AG04450 (cell line): ENCODE measurements around the gene ZBTB40. TPM values are rescaled to one million over a fixed set of nuclear protein-coding genes. Genes with fewer than 3 reads are reported as not detected.

Experiments used
- CTCF ChIA-PET: fragments of 300-600, 350-600 bp; formaldehyde crosslinking; extraction: SDS; loops from one replicate; lab custom pipeline; 2022; ENCODE audit warnings: antibody characterized with exemption, inconsistent platforms; lab: Charles Lee
- POLR2A ChIA-PET: fragments of 350-600 bp; formaldehyde crosslinking; extraction: SDS; loops from one replicate; lab custom pipeline; 2021; ENCODE audit warnings: antibody characterized with exemption, inconsistent platforms; lab: Yijun Ruan, JAX
- DNase-seq: peaks from one replicate; pipeline ENCODE4 v3.0.0-alpha.2; 2011; ENCODE audit warnings: low read depth, low spot score
- H3K27ac ChIP-seq: one replicate; pipeline ENCODE4 v1.5.1; 2012; ENCODE audit warnings: low read depth, low read length, control low read depth
- H3K27me3 ChIP-seq: one replicate; pipeline ENCODE4 v1.6.0; 2012; ENCODE audit warnings: low read length; ENCODE audit not compliant: control insufficient read depth, insufficient read depth
- H3K4me3 ChIP-seq: 2 replicates; pipeline ENCODE4 v1.5.1; 2011; ENCODE audit warnings: mild to moderate bottlenecking, low read depth, low read length, control low read depth
- H3K9me3 ChIP-seq: 2 replicates; pipeline ENCODE4 v1.5.1; 2012; ENCODE audit warnings: low read length; ENCODE audit not compliant: control insufficient read depth, insufficient read depth
- CTCF ChIP-seq: IDR thresholded peaks from 2 replicates; pipeline ENCODE4 v1.5.1; 2011; ENCODE audit warnings: low read depth, low read length, control low read depth, inconsistent platforms
- polyA plus RNA-seq: library from polyadenylated mRNA; depleted of rRNA; stranded (reverse); fragments of >200 nt; gene quantifications from 2 replicates; pipeline ENCODE4 v1.2.3, GENCODE V29; 2011

Gene ZBTB40
- polyA plus RNA-seq, 1 experiment, result 5.9 TPM

DNA sequence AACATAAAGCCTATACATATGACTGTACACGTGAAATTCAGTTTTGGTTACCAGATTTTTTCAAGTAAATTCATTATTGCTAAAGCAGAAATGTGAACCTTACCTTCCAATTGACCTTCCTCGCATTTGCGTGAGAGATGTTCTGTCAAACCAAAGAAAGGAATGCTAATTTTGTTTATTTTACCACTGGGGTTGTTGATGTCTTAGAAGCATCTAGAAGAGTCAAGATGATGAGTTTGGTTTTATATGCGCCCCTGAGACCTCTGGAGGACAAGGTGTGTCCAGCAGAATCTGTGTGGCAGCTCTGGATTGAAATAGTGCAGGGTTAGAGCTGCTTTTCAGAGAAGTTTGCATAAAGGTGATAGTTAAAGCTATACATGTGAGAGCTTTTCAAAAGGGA lies 48.4 kb downstream of the ZBTB40 start:
- Histone ChIP-seq H3K9me3 (no peaks in the 10 kb centered on the region), H3K4me3 (no peak overlapping the region), H3K27me3 (no peaks in the 10 kb centered on the region), H3K27ac (no peak overlapping the region)
- ChIA-PET POLR2A (interaction anchor here (0.8 kb wide), 1 partner anchor 48 kb away, joined by 3 read pairs; no protein-coding TSS in a partner anchor), CTCF (interaction anchor here (1.0 kb wide), 1 partner anchor 464 kb away, joined by 4 read pairs; no protein-coding TSS in a partner anchor)
- no peak for TF ChIP-seq CTCF
- DNase-seq, result no peak

DNA sequence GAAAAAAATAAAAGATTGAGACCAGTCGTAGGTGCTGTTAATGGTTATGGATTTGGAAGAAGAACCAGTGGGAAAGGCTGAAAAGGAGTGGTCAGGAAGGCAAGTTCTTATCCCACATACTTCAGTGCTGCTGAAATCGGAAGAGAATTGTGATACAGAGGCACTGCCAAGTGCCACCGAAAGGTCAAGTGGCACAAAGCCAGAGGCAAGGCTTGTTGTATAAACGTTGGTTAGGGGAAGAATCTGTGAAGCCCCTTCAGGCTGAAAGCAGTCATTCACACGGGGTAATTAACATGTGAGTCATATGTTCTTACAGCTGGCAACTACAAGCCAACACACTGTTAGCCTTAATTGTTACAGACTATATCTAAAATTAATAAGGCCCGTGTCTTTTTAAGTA lies 48.8 kb downstream of the ZBTB40 start:
- H3K9me3 ChIP-seq, result no peaks in the 10 kb centered on the region
- H3K27ac ChIP-seq, result no peak overlapping the region
- peak; percentile 11 for DNase-seq
- TF ChIP-seq CTCF, result no peak
- ChIA-PET POLR2A (no interaction called here), CTCF (no interaction called here)
- H3K27me3 ChIP-seq, result no peaks in the 10 kb centered on the region
- no peak overlapping the region for H3K4me3 ChIP-seq

GRCh38 chr1:22502202-22502601 lies 50.6 kb downstream of the ZBTB40 start:
- no peak for TF ChIP-seq CTCF

GRCh38 chr1:22503721-22504410 lies 52.2 kb downstream of the ZBTB40 start:
- H3K9me3 ChIP-seq, result no peaks in the 10 kb centered on the region
- ChIA-PET CTCF (no interaction called here), POLR2A (interaction anchor here (1.0 kb wide), 1 partner anchor 14 kb away, joined by 4 read pairs; no protein-coding TSS in a partner anchor)
- no peak overlapping the region for H3K4me3 ChIP-seq
- H3K27ac ChIP-seq, result no peak overlapping the region
- no peak for TF ChIP-seq CTCF
- no peak for DNase-seq
- H3K27me3 ChIP-seq, result no peaks in the 10 kb centered on the region

More at GRCh38 chr1:22502202-22502601, 50.6 kb downstream of the ZBTB40 start:
- H3K27ac ChIP-seq, result no peak overlapping the region
- CTCF ChIA-PET, result no interaction called here
- POLR2A ChIA-PET, result no interaction called here
- H3K9me3 ChIP-seq, result no peaks in the 10 kb centered on the region
- no peak for DNase-seq
- H3K4me3 ChIP-seq, result no peak overlapping the region
- H3K27me3 ChIP-seq, result no peaks in the 10 kb centered on the region

DNA sequence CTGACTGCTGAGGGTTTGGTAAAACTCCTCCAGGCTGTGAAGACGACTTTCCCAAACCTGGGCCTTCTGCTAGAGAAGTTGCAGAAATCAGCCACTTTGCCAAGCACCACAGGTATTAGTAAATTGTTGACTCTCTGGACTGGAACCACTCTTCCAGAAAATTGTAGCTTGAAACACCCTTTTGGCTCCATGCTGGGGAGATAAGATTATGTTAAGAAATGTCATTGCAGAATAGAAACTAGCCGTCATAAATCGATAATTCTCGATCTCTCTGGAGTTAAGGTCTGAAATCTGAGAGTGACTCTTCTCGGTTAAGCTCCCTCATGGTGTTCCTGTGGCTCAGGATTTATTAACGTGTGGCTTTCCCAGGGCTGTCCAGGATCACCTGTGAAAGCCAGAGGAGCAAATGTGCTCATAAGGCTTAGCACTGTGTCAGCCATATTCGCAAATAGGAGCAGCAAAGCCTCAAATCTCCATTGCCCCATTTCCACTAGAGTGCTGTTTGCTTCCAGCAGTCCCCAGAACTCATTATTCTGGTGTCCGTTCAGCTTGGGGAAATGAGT lies 54.6 kb downstream of the ZBTB40 start:
- DNase-seq, result no peak
- no peak overlapping the region for H3K4me3 ChIP-seq
- H3K27ac ChIP-seq, result no peak overlapping the region
- H3K27me3 ChIP-seq, result no peaks in the 10 kb centered on the region
- no peaks in the 10 kb centered on the region for H3K9me3 ChIP-seq
- ChIA-PET POLR2A (no interaction called here), CTCF (no interaction called here)
- no peak for TF ChIP-seq CTCF
